Spleen (tissue), 7 donors: ENCODE measurements around the gene CYP8B1.

Experiments used
- CTCF ChIP-seq, 11 experiments: fragments of 200-600 bp in 7 of 11; fragments of 450-650 bp in 4 of 11; sonication (generic) in 4 of 11; IDR thresholded peaks in 8 of 11; conservative IDR thresholded peaks in 3 of 11; 1 replicate in 7 of 11; 2 replicates in 4 of 11; pipeline versions ENCODE4 v1.4.0 to v1.8.0; 2016 to 2021; ENCODE audit warnings: antibody characterized with exemption in 11 of 11, inconsistent platforms in 4 of 11, mild to moderate bottlenecking in 1 of 11
- POLR2A ChIP-seq, 3 donors: fragments of 450-650 bp; IDR thresholded peaks; one replicate each; pipeline ENCODE4 v1.5.1; 2017; ENCODE audit warnings: antibody characterized with exemption in 3 of 3, mild to moderate bottlenecking in 1 of 3
- donor health status: DM: no; HTN: no; CAD: no; lungs with moderate emphysema.
- donor health status: DM: no; HTN: no; CAD: no.
- donor health status: DM: no; HTN: no; CAD: no.

DNA sequence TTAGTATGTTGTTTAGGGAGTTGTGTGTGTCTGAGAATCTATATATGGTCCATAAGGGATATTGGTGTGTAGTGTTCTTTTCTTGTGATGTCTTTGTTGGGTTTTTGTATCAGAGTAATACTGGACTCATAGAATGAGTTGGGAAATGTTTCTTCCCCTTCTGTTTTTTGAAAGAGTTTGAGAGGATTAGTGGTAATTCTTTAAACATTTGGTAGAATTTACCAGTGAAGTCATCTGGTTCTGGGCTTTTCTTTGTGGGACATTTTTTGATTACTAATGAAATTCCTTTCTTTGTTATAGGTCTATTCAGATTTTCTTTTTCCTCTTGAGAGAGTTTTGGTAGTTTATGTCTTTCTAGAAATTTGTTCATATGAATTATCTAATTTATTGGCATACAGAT lies 49.5 kb downstream of the CYP8B1 start:
- no peak for TF ChIP-seq CTCF (IDR thresholded peaks at IDR 0.05 in 8 of 11, conservative IDR thresholded peaks at IDR 0.05 in 3 of 11)
- no peak for TF ChIP-seq POLR2A (IDR thresholded peaks at IDR 0.05)
